Raji (cell line): ENCODE results near the gene DMRTA2.

Experiments used
- POLR2A ChIP-seq: IDR thresholded peaks from 2 replicates; pipeline ENCODE4 v1.6.1; 2011; ENCODE audit warnings: low read depth, low read length, control low read depth; ENCODE audit not compliant: insufficient read depth

Gene DMRTA2

GRCh38 chr1:50426108-50426700, 3.0 kb upstream of the DMRTA2 start:
- no peak for TF ChIP-seq POLR2A

GRCh38 chr1:50425376-50426107, 2.3 kb upstream of the DMRTA2 start:
- no peak for TF ChIP-seq POLR2A

GRCh38 chr1:50424884-50425375, 1.7 kb upstream of the DMRTA2 start:
- TF ChIP-seq POLR2A = no peak

GRCh38 chr1:50424045-50424883, 1.0 kb upstream of the DMRTA2 start:
- no peak for TF ChIP-seq POLR2A

- TF ChIP-seq POLR2A = no peak
Measured at GRCh38 chr1:50423670-50424000, 392 bp upstream of the DMRTA2 start.

- TF ChIP-seq POLR2A = no peak
Measured at GRCh38 chr1:50422675-50422945, 633 bp downstream of the DMRTA2 start.

GRCh38 chr1:50421768-50422674, 1.2 kb downstream of the DMRTA2 start:
- no peak for TF ChIP-seq POLR2A

GRCh38 chr1:50421366-50421748, 1.9 kb downstream of the DMRTA2 start:
- no peak for TF ChIP-seq POLR2A

- TF ChIP-seq POLR2A = no peak
Measured at GRCh38 chr1:50420689-50421365, 2.4 kb downstream of the DMRTA2 start.

GRCh38 chr1:50419907-50420677, 3.2 kb downstream of the DMRTA2 start:
- TF ChIP-seq POLR2A = no peak

GRCh38 chr1:50419192-50419906, 3.9 kb downstream of the DMRTA2 start:
- TF ChIP-seq POLR2A = no peak

- no peak for TF ChIP-seq POLR2A
Measured at GRCh38 chr1:50418600-50419109, 4.6 kb downstream of the DMRTA2 start.
